ENCODE data around the gene TFCP2L1.

Gene TFCP2L1

DNA sequence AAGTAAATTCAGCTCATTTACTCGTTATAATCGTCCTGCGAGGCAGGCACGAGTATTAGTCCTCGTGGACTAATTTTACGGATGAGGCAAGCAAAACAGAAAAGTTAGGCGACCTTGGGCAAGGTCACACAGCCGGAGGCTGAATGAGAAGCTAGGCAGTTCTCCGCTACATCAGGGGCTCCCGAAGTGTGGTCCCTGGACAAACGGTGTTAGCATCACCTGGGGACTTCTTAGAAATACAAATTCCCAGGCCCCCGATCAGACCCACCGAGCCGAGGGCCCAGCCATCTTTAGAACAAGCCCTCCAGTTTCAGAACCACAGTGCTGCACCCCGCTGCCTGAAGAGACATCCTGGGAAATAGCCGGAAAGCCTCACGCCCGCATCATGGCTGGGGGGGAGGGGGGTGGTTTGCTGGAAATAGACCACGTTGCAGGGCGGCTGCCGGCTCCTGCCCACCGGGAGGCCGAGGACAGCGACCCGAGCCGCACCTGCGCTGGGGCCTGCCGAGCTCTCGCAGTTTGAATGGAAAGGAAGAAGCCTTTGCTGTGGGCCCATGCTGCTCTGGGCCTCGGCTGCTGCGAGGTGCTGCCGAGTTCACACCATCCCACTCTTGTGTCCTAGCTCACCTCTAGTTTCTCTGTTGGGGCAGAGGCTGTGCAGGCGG, 72.2 kb downstream of the TFCP2L1 start:
- DNase-seq: no peak

DNA sequence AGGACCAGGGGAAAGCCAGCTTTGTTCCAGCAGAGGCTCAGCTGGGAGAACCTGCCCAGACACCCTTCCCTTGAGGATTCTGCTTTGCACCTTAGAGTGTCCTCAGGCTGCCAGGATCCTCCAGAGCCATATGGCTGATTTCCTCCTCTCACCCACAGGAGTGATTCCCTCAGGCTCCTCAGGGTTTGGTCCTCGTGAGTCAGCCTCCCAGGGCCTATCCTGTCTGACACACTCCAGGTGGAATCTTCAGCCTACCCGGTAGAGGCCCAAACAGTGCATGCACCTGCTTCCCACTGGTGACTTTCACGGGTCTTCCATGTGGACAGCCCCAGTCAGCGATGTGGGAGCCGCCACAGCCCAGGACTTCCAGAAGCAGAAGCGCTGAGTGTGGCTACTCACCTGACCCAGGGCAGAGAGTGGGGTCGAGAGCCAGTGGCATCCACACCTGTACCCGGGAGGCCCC, 73.3 kb downstream of the TFCP2L1 start:
- no peak for DNase-seq

DNA sequence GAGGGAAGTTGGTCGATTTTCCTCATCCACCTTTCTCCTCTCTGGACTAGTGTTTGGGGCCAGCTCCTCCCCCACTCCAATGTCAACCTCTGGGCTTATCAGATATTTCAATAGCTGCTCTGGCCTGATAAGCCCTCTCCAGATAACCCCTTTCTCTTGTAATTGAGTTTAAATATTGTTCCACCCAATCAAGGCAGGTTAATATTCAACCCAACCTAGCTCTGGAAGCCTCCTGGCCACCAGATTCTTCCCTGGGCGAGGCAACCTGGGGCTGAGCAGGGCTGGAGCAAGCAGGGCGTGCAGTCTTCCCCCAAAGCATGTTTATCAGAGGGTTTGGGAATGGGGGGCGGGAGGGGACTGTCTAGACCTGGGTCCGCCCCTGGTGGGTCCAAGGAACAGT, 73.8 kb downstream of the TFCP2L1 start:
- no peak for DNase-seq

DNA sequence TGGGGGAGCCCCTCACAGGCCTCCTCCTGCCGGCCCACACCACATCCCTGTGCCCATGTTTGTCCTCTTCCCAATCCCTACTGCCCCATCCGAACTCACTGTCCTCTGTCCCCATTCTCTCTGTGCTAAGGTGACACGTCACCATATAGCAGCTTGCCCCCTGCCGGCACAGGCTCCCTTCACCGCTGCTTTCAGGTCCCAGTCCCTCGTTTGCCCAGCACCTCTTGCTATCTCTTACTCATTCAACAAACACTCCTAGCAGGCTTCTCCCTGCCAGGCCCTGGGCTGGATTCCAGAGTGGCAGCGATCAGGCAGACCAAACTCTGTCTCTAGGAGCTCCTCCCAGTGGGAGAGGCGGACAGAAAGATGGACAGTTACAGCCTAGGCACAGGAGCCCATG, 74.3 kb downstream of the TFCP2L1 start:
- no peak for DNase-seq

DNA sequence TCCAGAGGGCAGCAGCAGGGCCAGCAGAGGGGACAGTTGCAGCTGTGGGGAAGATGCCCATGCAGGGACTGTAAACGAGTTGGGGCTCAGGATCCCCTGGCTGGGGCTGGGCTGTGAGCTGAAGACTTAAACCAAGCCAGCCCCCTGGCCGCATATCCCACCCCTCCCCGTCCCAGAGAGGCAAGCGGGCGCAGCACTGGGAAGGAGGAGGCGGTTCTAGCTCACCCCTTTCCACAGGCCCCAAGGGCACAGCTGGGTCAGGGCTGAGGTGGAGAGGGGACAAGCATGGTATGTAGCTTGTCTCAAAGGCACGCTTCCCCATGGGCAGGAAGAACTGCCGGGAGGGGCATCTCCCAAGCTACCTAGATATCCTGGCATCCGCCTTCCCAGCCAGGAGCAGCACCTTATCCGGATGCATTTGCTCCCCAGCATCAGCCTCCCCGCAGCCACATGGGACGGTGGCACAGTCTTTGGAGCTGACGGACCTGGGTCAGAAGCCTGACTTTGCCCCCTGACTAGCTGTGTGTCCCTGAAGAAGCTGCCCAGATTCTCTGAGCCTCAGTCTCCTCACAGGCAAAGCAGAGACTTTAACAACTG, 75.9 kb downstream of the TFCP2L1 start:
- no peak for DNase-seq

DNA sequence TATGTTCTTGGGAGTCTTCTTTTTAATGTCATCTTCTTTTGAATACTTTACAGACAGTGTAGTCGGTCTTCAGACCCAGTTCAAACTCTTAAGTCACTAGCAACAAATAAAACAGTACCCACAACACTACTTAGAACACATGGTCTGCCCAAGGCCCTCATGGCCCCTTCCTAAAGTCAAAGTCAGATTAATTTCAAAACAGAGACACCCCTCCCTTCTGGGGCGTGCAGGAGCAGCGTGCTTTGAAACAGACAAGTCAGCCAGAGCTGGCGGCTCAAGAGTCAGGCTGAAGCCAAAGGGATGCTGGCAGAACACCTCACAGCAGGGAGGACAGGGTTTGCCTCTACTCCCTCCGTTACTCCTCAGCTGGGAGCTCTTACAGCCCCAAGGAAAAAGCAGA, 77.5 kb downstream of the TFCP2L1 start:
- DNase-seq: no peak

DNA sequence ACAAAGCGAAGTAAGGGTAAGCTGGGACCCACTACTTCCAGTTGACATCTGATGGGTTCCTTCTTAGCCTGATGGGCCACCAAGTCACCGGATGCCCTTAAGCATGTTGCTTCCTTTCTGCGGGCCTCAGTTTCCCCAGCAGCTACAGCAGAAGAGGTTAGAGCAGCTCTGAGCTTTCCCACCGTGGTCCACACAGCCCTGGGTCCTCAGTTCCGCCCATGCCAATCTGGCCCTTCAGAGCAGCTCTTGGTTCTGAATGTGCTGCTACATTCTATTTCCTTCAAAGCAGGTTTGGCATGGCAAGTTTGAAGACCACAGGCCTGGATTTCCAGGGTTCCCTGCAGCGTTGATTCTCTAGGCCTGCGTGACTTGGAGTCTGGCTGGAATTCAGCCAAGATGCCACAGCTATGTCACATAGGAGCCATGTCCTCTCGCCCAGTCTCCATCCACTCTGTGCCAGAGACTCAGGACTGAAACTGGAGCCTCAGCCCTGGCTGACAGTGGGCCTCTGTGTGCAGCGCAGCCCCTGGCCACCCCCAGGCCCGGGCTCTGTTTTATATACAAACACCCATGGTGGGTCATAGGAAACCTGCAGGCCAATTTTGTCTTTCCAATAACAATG, 79.6 kb downstream of the TFCP2L1 start:
- no peak for DNase-seq

DNA sequence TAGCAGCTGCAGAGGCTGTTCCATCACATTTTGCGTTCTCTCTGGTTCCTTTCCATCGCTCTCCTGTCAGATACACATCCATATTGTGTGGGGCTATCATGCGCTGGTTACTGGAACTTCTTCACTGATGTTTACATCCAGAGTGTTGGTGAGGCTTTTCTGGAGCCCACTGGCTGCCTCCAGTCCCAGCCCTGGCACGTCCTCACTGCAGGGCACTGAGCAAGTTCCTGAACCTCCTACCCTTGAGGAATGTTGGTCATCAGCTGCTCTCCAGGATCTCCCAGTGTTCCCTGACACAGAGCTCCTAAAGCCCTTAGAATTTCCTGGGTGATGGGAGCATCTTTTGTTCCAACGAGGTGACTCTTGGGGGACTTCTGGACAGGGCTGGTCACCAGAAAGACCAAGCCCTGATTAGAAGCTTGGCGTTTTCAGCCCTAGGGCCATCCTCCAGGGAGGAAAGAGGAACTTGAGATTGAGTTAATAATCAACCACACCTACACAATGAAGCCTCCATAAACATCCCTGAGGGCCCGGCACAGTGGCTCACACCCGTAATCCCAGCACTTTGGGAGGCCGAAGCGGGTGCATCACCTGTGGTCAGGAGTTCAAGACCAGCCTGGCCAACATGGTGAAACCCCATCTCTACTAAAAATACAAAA, 81.3 kb downstream of the TFCP2L1 start:
- DNase-seq: no peak

DNA sequence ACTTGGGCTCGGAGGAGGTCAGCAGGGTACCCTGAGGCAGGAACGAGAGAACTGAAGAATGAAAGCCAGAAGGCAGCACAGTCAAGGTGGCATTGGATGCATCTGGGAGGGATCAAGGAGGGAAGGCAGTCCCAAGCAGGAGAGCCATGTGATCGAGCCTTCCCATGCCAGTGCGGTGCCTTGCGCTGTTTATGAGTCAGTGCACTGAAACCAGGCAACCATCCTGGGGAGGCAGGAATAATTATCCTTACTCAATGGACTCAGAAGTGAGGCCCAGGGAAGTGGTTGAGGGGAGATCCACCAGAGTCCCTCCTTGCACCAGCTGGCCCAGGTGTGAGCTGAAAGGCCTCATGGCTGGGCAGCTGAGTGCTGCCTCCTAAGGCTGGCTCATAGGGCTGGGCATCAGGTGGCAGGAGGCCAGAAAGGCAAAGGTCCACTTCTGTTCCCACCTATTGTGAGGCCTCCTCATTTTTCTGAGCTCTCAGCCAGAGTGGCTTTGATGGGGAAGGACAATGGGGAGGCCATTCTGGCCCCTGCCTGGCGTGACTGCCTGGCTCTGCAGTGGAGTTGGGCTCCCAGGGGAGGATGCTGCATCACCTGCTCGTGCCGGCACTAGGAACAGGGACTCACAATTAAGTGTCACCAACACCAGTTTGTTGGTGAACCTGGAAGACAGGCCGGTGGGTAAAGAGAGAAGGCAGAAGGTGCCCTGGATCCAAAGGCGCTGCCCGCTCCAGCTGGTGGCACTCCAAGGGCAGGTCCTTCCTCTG, 82.3 kb downstream of the TFCP2L1 start:
- DNase-seq: no peak

DNA sequence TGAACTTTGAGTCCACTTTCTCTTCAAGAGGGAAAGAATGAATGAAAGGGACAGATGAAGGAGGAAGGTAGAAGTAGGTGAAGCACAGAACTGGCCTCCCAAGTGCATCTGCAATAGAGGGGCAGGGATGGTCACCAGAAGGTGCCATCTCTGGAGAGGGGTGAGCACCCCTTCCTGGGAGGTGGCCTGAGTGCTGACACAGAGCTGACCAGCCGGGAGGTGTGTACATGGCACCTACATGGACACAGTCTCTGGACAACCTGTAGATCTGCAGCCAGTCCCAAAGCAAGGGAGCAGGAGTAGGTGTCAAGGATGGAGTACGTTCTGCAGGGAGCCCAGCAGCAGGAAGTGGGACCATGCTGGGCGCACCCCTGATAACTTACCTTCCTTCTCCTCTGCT, 83.2 kb downstream of the TFCP2L1 start:
- no peak for DNase-seq

DNA sequence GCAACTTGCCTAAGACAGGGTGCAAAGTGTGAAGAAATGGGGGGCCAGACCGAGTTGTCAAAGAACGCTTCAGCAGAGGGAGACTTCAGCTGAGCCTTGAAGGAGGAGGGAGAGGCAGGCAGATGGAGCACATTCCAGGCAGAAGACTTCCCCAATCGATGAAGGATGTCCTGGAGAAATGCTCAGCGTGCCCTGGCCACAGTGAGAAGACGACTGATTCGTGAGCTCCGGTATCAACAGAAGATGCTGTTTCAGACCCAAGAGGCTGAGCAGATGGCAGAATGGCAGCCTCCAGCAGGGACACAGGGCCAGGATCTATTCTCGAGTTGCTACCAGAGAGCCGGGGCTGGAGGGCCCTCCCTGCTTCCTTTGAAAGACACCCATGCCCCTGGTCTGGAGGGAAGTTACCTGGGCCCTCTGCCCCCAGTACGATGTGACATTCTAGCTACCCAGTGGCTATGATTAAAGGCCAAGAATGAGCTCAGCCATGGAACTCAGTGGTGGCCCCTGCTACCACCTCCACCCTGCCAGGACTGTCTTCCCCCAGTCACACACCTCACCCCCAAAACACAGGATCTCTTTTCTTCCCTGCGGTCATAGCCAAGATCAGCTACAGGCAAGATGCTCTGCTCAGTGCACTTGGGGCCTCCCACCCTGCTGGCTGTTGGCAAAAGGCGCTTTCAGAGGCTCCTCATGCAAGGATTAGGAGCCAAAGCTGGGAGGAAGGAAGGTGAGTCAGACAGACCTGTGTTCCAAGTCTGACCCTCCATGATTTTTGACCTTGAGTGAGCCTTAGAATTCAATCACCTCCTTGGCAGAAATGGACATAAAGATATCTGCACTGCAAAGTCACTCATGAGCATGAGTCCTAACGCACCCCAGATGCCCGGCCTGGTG, 84.3 kb downstream of the TFCP2L1 start:
- no peak for DNase-seq

DNA sequence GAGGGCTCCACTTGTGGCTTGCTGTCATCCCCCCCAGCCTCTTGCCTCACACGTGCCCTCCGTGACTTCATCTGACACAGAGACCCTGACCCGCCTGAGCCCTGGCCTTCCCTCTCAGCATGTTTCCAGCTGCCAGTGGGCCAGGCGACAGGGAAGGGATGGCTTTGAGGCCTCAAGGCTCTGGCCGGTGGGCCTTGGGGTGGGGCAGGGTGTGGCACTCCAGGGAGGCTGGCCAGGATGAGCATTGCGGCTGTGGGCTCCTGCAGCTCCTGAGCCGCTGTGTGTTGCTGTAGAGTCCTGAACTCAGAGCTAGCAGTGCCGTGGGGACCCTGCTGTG, 85.0 kb downstream of the TFCP2L1 start:
- no peak for DNase-seq

DNA sequence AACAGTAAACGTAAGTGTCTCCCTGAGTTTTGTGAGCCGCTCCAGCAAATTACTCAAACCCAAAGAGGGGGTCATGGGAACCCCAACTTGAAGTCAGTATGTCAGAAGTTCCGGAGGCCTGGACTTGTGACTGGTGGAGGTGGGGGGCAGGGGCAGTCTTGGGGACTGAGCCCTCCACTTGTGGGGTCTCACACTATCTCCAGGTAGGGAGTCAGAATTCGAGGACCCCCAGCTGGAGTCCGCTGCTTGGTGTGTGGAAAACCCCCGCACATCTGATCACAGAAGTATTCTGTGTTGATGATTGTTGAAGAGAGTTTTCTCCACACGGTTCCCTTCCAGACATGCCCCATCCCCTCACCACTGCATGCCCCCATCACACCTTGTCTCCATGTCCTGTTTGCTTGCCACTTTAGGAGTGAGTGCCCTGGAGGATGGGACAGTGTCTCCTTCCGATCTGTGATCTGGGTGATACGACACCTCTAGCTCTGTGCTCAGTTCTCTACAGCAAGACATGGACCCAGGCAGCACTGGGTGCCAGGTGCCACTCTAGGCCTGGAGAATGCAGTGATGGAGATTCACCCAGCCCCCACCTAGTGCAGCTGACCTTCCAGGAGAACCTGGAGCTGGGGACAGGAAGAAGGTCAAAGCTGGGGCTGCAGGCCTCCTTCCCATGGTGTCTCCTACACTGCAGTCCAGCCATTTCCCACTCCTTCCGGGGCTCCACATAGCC, 85.6 kb downstream of the TFCP2L1 start:
- no peak for DNase-seq

DNA sequence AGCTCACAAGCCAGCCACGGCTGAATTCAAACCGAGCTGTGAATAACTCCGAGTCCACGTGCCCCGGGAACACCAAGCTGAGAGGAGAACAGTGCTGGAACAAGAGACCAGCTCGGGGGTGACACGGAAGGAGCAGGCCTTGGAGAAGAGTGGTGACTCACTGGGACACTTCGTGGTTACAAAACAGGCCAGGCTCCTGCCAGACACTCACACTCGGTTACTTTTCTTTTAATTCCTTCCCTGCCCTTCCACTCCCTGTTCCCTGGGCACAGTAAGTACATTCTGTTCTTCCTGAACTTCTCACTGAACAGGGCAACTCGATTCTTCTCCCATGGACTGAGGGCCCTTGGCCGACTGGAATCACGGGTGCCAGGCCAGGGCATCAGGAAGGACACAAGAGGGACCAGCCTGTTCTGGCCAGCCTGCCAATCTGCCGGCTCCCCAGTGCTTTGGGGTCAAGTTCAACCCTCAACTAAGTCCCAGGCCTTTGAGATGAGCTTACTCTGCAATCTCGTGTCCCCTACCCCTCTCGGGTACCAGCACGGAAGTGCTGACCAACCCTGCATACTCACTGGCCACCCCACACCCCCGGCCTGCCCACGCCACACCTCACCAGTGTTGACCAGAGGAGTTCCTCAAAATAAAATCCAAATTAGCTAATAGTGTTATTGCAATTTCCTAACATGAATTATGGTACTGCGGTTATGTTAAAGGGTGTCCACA, 87.5 kb downstream of the TFCP2L1 start:
- DNase-seq: peak in 1 of 2 donors; percentile 69

DNA sequence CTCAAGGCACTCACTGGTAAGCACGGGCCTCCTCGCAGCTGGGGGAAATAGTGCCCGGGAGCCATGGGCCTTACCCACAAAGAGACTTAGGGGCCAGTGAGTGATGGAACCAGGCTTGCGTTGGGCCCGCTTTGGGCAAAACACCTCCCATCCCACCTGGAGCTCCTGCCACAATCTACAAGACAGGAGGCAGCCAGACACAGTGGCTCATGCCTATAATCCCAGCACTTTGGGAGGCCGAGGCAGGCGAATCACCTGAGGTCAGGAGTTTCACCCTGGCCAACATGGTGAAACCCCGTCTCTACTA, 88.2 kb downstream of the TFCP2L1 start:
- no peak for DNase-seq

DNA sequence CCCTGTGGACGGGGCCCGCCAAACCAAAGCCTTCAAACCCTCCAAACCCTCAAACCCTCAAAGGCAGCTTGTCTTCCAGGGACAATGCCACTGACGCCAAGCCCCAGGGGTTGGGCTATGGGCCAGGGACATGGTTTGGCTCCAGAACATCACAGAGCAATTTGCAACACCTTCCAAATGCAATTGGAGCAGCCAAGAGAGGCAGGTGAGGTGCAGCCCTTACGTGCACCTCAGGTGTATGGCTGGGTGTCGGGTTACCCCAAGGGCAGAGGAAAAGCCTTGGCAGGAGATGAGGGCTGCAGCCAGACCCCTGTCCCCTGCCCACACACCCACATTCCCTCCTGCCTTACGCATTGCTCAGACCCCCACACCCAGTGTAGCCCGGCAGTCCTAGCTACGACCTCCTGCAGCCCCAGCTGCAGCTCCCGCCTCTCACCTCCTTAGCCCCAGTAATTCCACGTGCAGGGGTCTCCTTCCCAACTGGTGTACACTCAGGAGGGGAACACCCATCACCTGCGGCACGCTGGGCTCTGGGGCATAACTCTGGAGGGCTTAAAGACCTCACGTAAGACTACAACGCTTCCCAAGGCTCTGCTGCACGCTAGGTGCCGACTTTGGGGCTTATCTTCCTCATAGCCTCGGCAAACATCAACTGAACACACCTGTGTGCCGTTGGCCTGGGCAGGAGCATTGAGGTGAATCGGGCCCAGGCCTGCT, 88.7 kb downstream of the TFCP2L1 start:
- no peak for DNase-seq

DNA sequence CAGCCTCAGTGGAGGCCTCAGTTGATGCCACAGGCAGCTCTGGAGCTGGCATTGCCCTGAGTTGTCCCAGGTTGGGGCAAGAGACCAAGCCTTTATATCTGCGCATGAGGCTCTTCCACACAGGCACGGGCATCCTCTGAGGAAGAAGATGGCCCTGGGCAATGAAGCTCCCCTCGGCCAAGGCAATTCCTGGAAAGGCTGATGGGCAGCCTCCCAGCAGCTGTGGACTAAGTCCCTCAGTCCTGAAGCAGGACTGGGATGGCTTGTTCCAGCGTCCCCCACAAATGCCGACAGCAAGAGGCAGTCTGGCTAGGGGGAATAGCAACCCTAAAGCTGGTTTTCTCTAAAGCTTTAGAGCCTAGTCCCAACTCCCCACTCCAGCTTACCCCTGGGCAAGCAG, 90.0 kb downstream of the TFCP2L1 start:
- no peak for DNase-seq

DNA sequence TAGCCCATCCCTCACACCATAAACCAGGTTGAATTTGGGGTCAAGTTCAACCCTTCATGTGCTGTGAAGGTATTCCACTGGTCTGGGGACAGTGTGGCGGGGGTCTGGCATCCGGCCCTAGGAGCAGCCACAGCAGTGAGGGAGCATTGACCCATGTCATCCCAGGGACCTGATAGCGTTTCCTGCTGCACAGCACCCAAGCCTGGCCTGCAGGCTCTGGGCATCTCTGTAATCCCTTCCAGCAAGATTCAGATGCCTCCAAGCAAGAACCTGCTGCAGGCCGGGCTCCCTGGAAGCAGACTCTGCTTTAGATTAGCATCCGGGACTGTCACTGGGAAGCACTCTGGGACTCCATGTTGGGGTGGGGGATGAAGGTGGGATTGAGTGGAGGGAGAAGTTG, 90.4 kb downstream of the TFCP2L1 start:
- DNase-seq: no peak

DNA sequence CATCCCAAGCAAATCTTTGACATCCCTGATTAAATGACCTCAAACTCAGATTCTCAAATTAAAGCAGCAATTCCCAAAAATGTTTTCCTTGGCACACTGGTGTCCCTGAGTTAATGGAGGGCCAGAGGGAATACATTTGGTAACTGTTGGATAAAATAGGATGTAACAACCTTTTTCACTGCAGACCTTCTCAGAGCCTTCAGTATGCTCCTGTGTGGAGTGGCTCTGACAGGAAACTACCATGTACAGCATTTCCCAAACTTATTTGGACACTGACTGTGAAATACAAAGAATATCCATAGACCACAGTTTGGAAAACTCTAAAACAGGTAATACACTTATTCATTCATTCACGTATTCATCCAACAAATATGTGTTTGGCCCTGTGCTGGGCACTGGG, 91.8 kb downstream of the TFCP2L1 start:
- DNase-seq: no peak

DNA sequence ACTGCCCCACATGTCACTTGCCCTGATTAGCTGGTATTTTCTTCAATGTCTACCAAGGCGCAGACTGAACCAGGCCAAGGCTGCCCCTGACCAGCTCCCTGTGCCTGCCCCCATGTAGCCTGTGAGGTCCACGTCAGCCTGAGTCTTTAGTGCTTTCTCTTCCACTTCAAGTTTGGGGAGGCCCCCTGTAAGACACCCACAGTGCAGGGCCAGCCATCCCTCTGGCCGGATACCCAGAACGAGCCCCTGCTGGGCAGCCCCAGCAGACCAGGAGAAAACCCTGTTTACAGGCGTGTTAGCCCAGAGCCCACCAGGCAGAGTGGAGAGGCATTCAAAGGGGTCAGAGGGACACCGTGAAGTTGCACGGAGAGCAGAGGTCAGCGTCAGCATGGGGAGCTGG, 92.4 kb downstream of the TFCP2L1 start:
- no peak for DNase-seq
